ES-I3 (cell line): ENCODE measurements around the gene DNASE1L1.

Experiments used
- H3K36me3 ChIP-seq: 2 replicates; pipeline ENCODE4 v1.6.1; 2013; ENCODE audit warnings: mild to moderate bottlenecking, low read length, control low read depth, moderate library complexity; ENCODE audit not compliant: insufficient read depth
- H3K4me1 ChIP-seq: 2 replicates; pipeline ENCODE4 v1.6.1; 2013; ENCODE audit warnings: mild to moderate bottlenecking, control low read depth, low read length; ENCODE audit not compliant: insufficient read depth
- H3K9ac ChIP-seq: 2 replicates; pipeline ENCODE4 v1.6.1; 2013; ENCODE audit warnings: low read depth, mild to moderate bottlenecking, low read length, moderate library complexity
- H3K9me3 ChIP-seq: 2 replicates; pipeline ENCODE4 v1.6.1; 2013; ENCODE audit warnings: mild to moderate bottlenecking, low read length, moderate library complexity; ENCODE audit not compliant: control insufficient read depth, insufficient read depth

DNASE1L1 gene

DNA sequence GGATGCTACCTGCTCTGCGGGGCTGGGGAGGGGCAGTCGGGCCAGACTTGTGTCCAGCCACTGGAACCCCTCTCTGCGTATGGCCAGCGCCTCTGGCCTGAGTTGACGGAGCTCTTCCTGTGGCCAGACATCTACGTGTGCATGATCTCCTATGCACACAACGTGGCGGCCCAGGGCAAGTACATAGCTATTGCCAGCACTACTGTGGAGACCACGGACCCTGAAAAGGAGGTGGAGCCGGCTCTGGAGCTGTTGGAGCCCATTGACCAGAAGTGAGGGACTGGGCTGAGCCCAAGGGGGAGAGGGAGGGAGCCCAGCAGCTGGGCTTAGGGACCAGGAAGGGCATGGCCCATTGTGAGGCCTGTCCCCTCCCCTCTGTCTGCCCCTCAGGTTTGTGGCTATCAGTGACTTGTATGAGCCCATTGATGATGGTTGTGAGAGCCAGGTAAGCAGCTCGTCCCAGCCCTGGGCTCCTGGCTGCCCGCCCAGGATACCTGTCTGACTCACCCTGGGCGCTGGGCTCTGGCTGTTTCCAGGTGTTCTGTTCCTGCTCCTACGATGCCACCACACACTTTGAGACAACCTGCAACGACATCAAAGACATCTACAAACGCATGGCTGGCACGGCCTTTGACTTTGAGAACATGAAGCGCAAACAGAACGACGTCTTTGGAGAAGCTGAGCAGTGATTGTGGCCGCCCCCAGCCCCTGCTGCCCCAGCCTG, 33.1 kb upstream of the DNASE1L1 start:
- H3K4me1 ChIP-seq, result no peaks in the 10 kb centered on the region; the same call in 1 of the 2 replicates
- peaks cover 9% of the 10 kb centered on the region; the same call in 1 of the 2 replicates for H3K36me3 ChIP-seq
- H3K9ac ChIP-seq, result no peak overlapping the region
- no peaks in the 10 kb centered on the region for H3K9me3 ChIP-seq

DNA sequence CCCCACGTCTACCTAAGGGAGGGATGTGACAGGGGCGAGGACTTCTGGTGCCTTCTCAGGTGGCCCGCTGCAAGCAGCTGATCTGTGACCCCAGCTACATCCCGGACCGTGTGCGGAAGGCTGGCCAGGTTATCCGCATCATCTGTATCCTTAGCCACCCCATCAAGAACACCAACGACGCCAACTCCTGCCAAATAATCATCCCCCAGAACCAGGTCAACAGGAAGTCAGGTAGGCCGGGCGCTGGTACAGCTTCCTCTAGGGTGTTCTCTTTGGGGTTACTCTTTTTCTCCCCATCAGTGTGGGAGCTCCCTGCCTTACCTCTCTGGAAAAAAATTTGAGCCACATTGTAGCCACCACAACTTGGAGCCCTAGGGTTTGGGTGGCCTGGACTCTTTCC, 32.5 kb upstream of the DNASE1L1 start:
- Histone ChIP-seq H3K9ac (no peak overlapping the region), H3K36me3 (peaks cover 9% of the 10 kb centered on the region; the same call in 1 of the 2 replicates), H3K4me1 (no peaks in the 10 kb centered on the region; the same call in 1 of the 2 replicates), H3K9me3 (no peaks in the 10 kb centered on the region)

DNA sequence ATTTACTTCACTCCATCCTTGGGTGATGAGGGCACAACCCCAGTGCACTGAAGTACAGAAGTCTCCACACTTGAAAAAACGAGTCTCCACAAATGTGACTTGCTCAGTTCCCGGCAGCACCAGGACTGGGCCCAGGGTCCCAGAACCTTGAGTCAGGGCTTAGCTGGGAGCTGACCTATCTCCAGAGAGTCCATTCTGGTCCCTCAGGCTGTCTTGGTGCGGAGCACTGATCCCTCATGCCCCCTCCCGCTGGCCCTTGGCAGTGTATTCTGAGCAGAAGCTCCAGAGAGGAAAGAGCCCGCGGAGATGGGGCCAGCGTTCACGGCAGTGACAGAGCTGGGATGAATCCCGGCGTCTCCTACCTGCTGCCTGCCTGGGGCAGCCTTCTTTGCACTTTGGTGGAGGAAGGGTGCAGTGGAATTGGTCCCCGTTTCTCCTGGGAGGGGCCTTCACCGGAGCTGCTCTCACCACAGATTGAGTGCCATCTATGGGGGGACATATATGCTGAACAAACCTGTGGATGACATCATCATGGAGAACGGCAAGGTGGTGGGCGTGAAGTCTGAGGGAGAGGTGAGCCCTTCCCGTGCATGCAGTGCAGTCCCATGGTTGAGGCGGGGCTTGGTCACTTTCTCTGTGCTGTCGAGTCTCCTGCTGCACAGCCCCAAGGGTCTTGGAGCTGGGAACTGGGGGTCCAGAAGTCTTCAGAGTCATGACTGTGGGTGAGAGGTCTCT, 31.7 kb upstream of the DNASE1L1 start:
- peaks cover 9% of the 10 kb centered on the region; the same call in 1 of the 2 replicates for H3K36me3 ChIP-seq
- no peaks in the 10 kb centered on the region for H3K9me3 ChIP-seq
- H3K9ac ChIP-seq, result no peak overlapping the region
- H3K4me1 ChIP-seq, result no peaks in the 10 kb centered on the region; the same call in 1 of the 2 replicates

DNA sequence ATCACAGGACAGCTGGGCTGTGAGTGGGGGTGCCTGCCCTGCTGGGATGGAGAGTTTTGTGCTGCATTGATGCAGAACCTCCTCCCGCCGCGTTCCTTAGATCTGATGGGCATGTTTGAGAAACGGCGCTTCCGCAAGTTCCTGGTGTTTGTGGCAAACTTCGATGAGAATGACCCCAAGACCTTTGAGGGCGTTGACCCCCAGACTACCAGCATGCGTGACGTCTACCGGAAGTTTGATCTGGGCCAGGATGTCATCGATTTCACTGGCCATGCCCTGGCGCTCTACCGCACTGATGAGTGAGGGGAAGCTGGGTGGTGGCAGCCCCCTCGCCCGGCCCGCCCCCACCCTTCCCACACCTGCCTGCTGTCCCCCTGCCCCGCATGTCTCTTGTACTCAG, 30.8 kb upstream of the DNASE1L1 start:
- H3K9ac ChIP-seq, result no peak overlapping the region
- H3K36me3 ChIP-seq, result peaks cover 9% of the 10 kb centered on the region; the same call in 1 of the 2 replicates
- H3K4me1 ChIP-seq, result no peaks in the 10 kb centered on the region; the same call in 1 of the 2 replicates
- H3K9me3 ChIP-seq, result no peaks in the 10 kb centered on the region

DNA sequence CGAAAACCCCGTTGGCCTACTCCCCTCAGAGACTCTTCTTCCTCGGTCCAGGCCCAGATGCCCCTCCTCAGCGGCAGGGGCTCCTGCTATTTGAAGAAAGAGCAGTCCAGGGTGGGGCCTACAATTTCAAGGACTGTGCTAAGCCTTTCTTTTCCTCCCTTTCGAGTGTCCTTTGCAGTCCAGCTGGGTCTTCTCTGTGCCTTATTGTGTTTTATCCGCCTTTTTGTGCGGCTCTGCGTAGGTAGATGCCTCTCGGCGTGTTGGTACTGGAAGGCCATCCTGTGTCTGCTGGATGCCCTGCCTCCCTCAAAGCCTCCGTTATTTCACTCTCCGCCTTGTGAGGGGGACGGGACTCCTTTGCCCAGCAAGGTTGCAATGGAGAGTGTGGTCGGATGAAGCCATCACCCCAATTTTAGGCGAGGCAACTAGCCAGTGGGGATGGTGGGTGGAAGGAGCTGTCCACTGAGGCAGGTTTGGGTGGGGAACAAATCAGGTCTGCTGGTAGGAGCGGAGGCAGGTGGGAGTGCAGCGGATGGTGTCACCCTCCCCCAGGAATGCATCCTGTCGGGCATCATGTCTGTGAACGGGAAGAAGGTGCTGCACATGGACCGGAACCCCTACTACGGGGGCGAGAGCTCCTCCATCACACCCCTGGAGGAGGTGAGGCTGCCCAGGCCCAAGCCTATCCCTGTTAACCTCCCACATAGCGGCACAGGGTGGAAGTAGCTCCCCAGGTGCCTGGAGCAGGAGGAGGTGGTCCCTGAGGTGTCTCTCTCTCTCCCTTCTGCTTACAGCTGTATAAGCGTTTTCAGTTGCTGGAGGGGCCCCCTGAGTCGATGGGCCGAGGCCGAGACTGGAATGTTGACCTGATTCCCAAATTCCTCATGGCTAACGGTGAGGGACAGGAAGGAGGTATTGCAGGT, 29.2 kb upstream of the DNASE1L1 start:
- peaks cover 9% of the 10 kb centered on the region; the same call in 1 of the 2 replicates for H3K36me3 ChIP-seq

DNA sequence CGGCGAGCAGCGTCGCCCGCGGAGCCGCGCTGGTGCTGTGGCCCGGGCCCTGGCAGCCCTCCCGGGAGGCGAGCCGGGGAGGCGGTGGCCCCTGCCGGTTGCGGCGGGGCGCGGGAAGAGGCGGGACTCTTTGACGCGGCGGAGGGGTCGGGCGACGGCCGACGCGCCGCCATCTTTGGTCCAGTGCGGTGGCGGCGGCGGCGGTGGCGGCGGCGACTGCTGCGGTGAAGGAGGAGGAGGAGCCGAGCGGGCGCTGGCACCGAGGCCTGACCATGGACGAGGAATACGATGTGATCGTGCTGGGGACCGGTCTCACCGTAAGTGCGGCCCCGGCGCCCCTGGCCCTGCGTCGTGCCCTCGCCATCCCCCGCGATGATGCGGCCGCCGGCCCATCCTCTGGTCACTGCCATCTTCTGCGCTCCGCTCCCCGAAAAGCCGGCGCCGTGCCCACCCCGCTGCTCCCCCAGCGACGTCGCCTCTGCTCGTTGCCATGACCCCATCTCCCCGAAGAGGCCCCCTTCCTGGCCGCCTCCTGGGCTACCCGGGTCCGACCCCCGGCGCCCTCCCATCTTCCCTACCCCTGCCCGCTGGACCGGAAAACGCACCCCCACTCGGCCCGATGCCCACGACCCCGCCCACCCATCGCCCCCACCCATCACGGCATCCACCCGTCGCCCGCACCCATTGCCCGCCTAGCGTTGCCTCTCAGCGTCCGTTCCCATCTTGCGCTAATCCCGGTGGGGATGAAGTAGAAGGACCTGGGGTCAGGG, 28.1 kb upstream of the DNASE1L1 start, which contains the start of gene GDI1:
TSS of gene GDI1 (plus strand) at position 172 of the 770 bp plus-strand sequence. CDS start at position 273, 101 bp downstream.
- Histone ChIP-seq H3K4me1 (no peaks in the 10 kb centered on the region), H3K36me3 (peaks cover 9% of the 10 kb centered on the region; the same call in 1 of the 2 replicates), H3K9ac (peak within 1 kb of the TSS; percentile 65), H3K9me3 (no peaks in the 10 kb centered on the region)

More for the DNA sequence above, 29.2 kb upstream of the DNASE1L1 start:
- H3K4me1 ChIP-seq, result no peaks in the 10 kb centered on the region
- peak overlapping the region; percentile 65 for H3K9ac ChIP-seq
- H3K9me3 ChIP-seq, result no peaks in the 10 kb centered on the region

DNA sequence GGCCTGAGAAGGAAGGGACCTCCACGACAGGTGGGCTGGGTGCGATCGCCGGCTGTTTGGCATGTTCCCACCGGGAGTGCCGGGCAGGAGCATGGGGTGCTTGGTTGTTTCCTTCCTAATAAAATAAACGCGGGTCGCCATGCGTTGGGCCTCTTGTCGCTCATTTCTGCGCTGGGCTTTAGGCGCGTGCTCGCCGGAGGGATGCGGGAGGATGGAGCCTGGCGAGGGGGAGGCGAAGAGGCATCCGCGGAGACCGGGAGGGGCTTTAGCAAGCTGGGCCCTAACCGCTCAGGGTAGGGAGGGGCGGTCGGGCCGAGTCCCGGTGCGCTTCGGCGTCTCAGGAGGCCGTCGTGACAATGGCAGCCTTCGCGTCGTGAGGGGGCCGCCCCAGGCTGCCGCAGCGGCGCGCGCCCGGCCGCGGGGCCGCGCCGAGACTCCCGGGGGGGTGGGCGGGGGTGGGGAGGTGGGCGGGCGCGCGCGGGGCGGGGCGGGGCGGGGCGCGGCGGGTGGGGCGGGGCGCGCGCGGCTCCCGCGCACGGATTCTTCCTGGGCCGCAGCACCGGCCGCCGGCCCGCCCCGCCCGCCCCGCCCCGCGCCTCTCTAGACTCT, 27.4 kb upstream of the DNASE1L1 start:
- Histone ChIP-seq H3K36me3 (peaks cover 9% of the 10 kb centered on the region; the same call in 1 of the 2 replicates), H3K4me1 (no peaks in the 10 kb centered on the region), H3K9me3 (no peaks in the 10 kb centered on the region), H3K9ac (peak overlapping the region; percentile 65)

DNA sequence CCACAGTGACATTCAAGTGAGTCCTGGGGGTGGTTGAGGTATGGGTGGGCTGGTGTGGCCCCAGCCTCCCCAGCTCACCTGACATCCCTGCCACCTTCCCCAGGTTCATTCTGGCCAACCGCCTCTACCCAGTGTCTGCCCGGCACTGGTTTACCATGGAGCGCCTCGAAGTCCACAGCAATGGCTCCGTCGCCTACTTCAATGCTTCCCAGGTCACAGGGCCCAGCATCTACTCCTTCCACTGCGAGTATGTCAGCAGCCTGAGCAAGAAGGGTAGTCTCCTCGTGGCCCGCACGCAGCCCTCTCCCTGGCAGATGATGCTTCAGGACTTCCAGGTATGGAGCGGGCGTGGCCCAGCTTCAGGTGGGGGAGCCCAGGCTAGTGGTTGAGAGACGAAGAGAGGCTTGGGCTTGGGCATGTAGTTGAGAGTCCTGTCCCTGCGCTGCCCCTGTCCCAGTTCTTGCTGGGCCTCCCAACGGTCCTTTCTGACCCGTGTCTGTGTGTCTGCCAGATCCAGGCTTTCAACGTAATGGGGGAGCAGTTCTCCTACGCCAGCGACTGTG, 26.2 kb upstream of the DNASE1L1 start:
- no peaks in the 10 kb centered on the region for H3K9me3 ChIP-seq
- no peaks in the 10 kb centered on the region; the same call in 1 of the 2 replicates for H3K4me1 ChIP-seq
- H3K36me3 ChIP-seq, result 0 out of 2 replicates have a peak, but pooled peaks cover 6% of the 10 kb centered on the region
- H3K9ac ChIP-seq, result no peak overlapping the region

DNA sequence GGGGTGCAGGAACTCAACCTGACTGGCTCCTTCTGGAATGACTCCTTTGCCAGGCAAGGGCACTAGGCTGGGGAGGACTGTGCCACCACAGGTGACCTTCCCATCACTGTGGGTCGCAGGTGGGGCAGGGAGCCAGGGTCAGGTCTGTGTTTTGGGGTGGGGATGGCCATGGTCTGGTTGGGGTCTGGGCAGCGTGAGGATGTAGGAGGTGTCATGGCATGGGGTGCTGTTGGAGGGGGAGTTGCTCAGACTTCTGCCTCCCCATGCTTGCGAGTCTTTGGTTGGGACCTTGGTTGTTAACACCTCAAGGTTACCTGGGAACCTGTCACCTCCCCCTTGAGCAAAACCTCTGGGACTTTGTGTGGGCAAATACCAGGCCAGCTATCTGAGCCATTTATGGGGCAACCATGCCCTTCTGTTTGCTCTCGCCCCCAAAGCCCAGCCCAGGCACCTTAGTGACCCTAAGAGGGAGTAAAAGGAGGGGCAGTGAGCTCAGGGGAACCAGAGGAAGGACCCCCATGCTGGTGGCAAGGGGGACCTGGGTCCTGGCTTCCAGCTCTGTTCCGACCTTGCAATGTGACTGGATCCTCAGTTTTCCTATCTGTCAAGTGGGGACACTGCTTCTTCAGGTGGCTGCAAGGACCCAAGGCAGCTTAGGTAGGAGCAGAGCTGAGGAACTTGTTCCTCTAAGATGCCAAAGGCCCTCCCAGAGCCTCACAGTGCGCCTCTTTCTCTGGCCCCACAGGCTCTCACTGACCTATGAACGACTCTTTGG, 25.5 kb upstream of the DNASE1L1 start:
- no peak overlapping the region for H3K9ac ChIP-seq
- H3K4me1 ChIP-seq, result no peaks in the 10 kb centered on the region; the same call in 1 of the 2 replicates
- no peaks in the 10 kb centered on the region for H3K9me3 ChIP-seq

DNA sequence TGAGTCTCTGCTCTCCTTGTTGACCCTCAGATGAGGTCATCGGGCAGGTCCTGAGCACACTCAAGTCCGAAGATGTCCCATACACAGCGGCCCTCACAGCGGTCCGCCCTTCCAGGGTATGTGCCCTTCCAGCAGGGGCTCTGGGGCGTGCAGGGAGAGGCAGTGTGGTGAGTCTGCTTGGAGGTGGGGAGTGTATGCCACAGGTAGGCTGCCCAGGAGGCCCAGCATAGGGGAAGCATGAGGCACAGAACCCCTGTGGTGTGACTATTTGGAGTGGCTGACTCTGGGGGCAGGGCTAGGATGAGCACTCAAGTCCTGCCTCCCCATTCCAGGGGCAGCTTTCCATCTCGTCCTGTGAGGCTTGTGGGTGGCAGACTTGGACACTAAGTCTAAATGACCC, 24.6 kb upstream of the DNASE1L1 start:
- Histone ChIP-seq H3K9ac (no peak overlapping the region), H3K9me3 (no peaks in the 10 kb centered on the region; the same call in 1 of the 2 replicates), H3K4me1 (no peaks in the 10 kb centered on the region; the same call in 1 of the 2 replicates), H3K36me3 (0 out of 2 replicates have a peak, but pooled peaks cover 3% of the 10 kb centered on the region)

More for the DNA sequence above, 25.5 kb upstream of the DNASE1L1 start:
- 0 out of 2 replicates have a peak, but pooled peaks cover 6% of the 10 kb centered on the region for H3K36me3 ChIP-seq

DNA sequence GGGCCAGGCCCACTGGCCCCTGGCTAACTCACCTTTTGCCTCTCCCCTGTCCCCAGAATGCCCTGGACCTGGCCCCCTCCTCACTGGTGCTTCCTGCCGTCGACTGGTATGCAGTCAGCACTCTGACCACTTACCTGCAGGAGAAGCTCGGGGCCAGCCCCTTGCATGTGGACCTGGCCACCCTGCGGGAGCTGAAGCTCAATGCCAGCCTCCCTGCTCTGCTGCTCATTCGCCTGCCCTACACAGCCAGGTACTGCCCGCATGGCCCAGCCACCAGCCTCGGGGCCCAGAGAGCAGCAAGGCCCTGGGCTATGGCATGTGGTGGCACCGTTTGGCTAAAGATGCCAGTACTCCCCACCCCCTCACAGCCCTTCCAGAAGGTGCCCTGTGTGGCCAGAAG, 23.2 kb upstream of the DNASE1L1 start:
- H3K36me3 ChIP-seq, result no peaks in the 10 kb centered on the region
- peaks cover 3% of the 10 kb centered on the region for H3K4me1 ChIP-seq
- no peak overlapping the region for H3K9ac ChIP-seq
- no peaks in the 10 kb centered on the region; the same call in 1 of the 2 replicates for H3K9me3 ChIP-seq

DNA sequence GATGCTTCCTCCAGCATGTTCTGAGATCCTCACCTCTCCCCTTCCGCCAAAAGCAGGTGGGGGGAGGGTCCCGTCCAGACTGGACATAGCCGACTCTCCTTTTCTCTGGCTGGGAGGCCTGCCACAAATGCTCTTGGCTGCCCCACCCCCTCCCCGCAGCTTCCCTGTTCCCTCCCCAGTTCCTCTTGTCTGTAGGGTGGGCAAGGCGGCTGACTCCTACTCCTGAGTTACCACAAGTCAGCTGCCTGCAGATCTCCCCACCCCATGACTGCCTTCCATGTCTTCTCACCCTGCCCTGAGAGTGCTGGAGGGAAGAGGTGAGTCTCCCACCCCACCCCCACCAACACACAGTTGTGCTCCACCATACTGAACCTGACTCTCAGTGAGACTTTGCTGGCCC, 22.3 kb upstream of the DNASE1L1 start:
- Histone ChIP-seq H3K9me3 (no peaks in the 10 kb centered on the region; the same call in 1 of the 2 replicates), H3K4me1 (peaks cover 8% of the 10 kb centered on the region), H3K9ac (no peak overlapping the region), H3K36me3 (no peaks in the 10 kb centered on the region)
